Body of pancreas (tissue), 4 donors: ENCODE data around the gene SP1. TPM values are rescaled to one million over a fixed set of nuclear protein-coding genes. Genes with fewer than 3 reads are reported as not detected.
"Not testable (repeated sequence)": the region's sequence is repeated elsewhere in the genome, so short reads cannot be mapped to it uniquely, and the experiment has no call there.

Experiments used
- ATAC-seq: fragments of 150-250 bp; one replicate; pipeline ENCODE4 v1.9.1; 2016
- DNase-seq, 4 donors: peaks; one replicate each; pipeline ENCODE4 v3.0.0-alpha.2; 2019
- H3K27ac ChIP-seq, 4 donors: fragments of 200-600 bp; sonication (generic); 1 replicate in 3 of 4; 2 replicates in 1 of 4; pipeline versions ENCODE4 v1.5.1 to v1.6.1; 2016 to 2019; ENCODE audit warnings: mild to moderate bottlenecking in 1 of 4, mixed read lengths in 1 of 4, moderate library complexity in 1 of 4
- H3K27me3 ChIP-seq, 2 donors: fragments of 200-600 bp; sonication (generic); one replicate each; pipeline ENCODE4 v1.6.0; 2016; ENCODE audit warnings: mild to moderate bottlenecking in 1 of 2
- H3K36me3 ChIP-seq, 2 donors: fragments of 200-600 bp; sonication (generic); replicated peaks in 1 of 2; 2 replicates each; pipeline ENCODE4 v1.5.1; 2016; ENCODE audit warnings: low read depth in 2 of 2; ENCODE audit not compliant: insufficient read depth in 1 of 2
- H3K4me1 ChIP-seq: fragments of 200-600 bp; sonication (generic); one replicate; pipeline ENCODE4 v1.6.0; 2016
- H3K4me3 ChIP-seq, 2 donors: fragments of 200-600 bp; sonication (generic); 1 replicate in 1 of 2; 2 replicates in 1 of 2; pipeline ENCODE4 v1.5.1; 2016 to 2019
- H3K9me3 ChIP-seq, 3 donors: fragments of 200-600 bp; sonication (generic); 1 replicate in 2 of 3; 2 replicates in 1 of 3; pipeline ENCODE4 v1.5.1; 2016
- CTCF ChIP-seq, 7 experiments: fragments of 450-650 bp in 4 of 7; fragments of 200-600 bp in 3 of 7; sonication (generic) in 3 of 7; IDR thresholded peaks; one replicate each; pipeline ENCODE4 v1.5.1; 2016 to 2019; ENCODE audit warnings: antibody characterized with exemption in 7 of 7
- POLR2A ChIP-seq, 3 donors: fragments of 450-650 bp; IDR thresholded peaks; one replicate each; pipeline ENCODE4 v1.6.1; 2016; ENCODE audit warnings: antibody characterized with exemption in 3 of 3, mild to moderate bottlenecking in 2 of 3
- WGBS, 2 donors: methylation state at CpG; one replicate each; pipeline ENCODE4 v1.1.5; 2017; 5-methylcytosine and 5-hydroxymethylcytosine counted together
- intact Hi-C: fragments of 100-400 bp; cut with DNase I; formaldehyde crosslinking; loops from one replicate; pipeline ENCODE4 v1.15.1; 2023
- total RNA-seq, 2 donors: library from RNA; depleted of rRNA; stranded (reverse); fragments of >200 nt; gene quantifications; one replicate each; pipeline ENCODE4 v1.1.0, GENCODE V29; 2016

SP1 gene
- total RNA-seq, 2 donors from 2014 or later: 16.8 to 24.6 TPM

- DNase-seq (no peak), ATAC-seq (no peak)
- Histone ChIP-seq H3K9me3 (no peaks in the 10 kb centered on the region), H3K4me1 (peaks cover 8% of the 10 kb centered on the region), H3K27ac (no peak overlapping the region), H3K4me3 (no peak overlapping the region), H3K27me3 (no peaks in the 10 kb centered on the region), H3K36me3 (no peaks in the 10 kb centered on the region)
- intact Hi-C loops: loop anchor here (10.0 kb wide), 1 partner anchor 152 kb away; the partner anchor contains the start of genes NPFF and TARBP2
- TF ChIP-seq POLR2A (IDR thresholded peaks at IDR 0.05) (no peak), CTCF (IDR thresholded peaks at IDR 0.05) (no peak)
- 80 to 84% methylated on average over 5 of the region's 5 CpGs for WGBS, 2 donors
Observed at GRCh38 chr12:53353257-53353655, 26.7 kb upstream of the SP1 start.

GRCh38 chr12:53355121-53355520 lies 24.9 kb upstream of the SP1 start:
- no peak for TF ChIP-seq CTCF (IDR thresholded peaks at IDR 0.05)
- TF ChIP-seq POLR2A (IDR thresholded peaks at IDR 0.05): no peak
- ATAC-seq: no peak
- H3K27ac ChIP-seq: no peak overlapping the region
- H3K9me3 ChIP-seq: no peaks in the 10 kb centered on the region
- DNase-seq: no peak
- peaks cover 8% of the 10 kb centered on the region for H3K4me1 ChIP-seq
- no peak overlapping the region for H3K4me3 ChIP-seq
- intact Hi-C loops: loop anchor here (5.0 to 10.0 kb wide), 2 partner anchors 62 to 150 kb away; partner anchors contain the start of genes NPFF and TARBP2
- H3K27me3 ChIP-seq: no peaks in the 10 kb centered on the region
- no peaks in the 10 kb centered on the region for H3K36me3 ChIP-seq
- WGBS, 2 donors: 39 to 40% methylated on average over 3 of the region's 3 CpGs

GRCh38 chr12:53358836-53359419 lies 21.0 kb upstream of the SP1 start:
- ATAC-seq: no peak
- H3K4me1 ChIP-seq: no peaks in the 10 kb centered on the region
- H3K27me3 ChIP-seq: no peaks in the 10 kb centered on the region
- H3K27ac ChIP-seq: no peak overlapping the region
- H3K36me3 ChIP-seq: no peaks in the 10 kb centered on the region
- no peak overlapping the region for H3K4me3 ChIP-seq
- 83 to 84% methylated on average over 5 of the region's 5 CpGs for WGBS, 2 donors
- no peaks in the 10 kb centered on the region for H3K9me3 ChIP-seq
- intact Hi-C loops: loop anchor here (5.0 to 10.0 kb wide), 2 partner anchors 58 to 146 kb away; partner anchors contain the start of genes NPFF and TARBP2
- TF ChIP-seq POLR2A (IDR thresholded peaks at IDR 0.05) (no peak), CTCF (IDR thresholded peaks at IDR 0.05) (no peak)
- no peak for DNase-seq

DNA sequence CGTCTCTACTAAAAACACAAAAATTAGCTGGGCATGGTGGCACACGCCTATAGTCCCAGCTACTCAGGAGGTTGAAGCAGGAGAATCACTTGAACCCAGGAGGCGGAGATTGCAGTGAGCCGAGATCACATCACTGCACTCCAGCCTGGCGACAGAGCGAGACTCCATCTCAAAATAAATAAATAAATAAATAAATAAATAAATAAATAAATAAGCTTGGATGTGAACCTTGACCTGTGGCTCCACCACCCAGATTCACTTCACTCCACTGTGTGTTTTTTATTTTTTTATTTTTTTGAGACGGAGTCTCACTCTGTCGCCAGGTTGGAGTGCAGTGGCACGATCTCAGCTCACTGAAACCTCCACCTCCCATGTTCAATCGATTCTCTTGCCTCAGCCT lies 18.3 kb upstream of the SP1 start:
- H3K36me3 ChIP-seq, H3K4me3 ChIP-seq, H3K27me3 ChIP-seq, H3K9me3 ChIP-seq, DNase-seq, ATAC-seq, H3K27ac ChIP-seq, intact Hi-C loops: not testable (repeated sequence)
- peaks cover 13% of the 10 kb centered on the region for H3K4me1 ChIP-seq
- 88 to 91% methylated on average over 10 of the region's 10 CpGs for whole genome bisulfite sequencing, 2 donors

- intact Hi-C loops: no loop called here
- Histone ChIP-seq H3K4me3 (no peak overlapping the region), H3K4me1 (peaks cover 15% of the 10 kb centered on the region), H3K27ac (peak overlapping the region in 3 of 4 donors; percentile 29 to 62 (median 45)), H3K27me3 (no peaks in the 10 kb centered on the region), H3K9me3 (no peaks in the 10 kb centered on the region), H3K36me3 (no peaks in the 10 kb centered on the region)
- TF ChIP-seq POLR2A (IDR thresholded peaks at IDR 0.05) (peak in 1 of 3 donors; percentile 14), CTCF (IDR thresholded peaks at IDR 0.05) (no peak)
- no peak for ATAC-seq
- WGBS, 2 donors: 68 to 75% methylated on average over 4 of the region's 4 CpGs
- DNase-seq: peak in 1 of 4 donors; percentile 36
Observed at GRCh38 chr12:53365245-53365904, 14.6 kb upstream of the SP1 start.

- H3K9me3 ChIP-seq, ATAC-seq, H3K4me3 ChIP-seq, intact Hi-C loops, H3K36me3 ChIP-seq, H3K27me3 ChIP-seq: not testable (repeated sequence)
- peak in 1 of 4 donors; percentile 17 for DNase-seq
- peaks cover 31% of the 10 kb centered on the region for H3K4me1 ChIP-seq
- H3K27ac ChIP-seq: peak overlapping the region; percentile 23 to 78 (median 52)
- WGBS, 2 donors: 59 to 67% methylated on average over 6 of the region's 6 CpGs
Observed at GRCh38 chr12:53373554-53374133, 6.3 kb upstream of the SP1 start.

DNA sequence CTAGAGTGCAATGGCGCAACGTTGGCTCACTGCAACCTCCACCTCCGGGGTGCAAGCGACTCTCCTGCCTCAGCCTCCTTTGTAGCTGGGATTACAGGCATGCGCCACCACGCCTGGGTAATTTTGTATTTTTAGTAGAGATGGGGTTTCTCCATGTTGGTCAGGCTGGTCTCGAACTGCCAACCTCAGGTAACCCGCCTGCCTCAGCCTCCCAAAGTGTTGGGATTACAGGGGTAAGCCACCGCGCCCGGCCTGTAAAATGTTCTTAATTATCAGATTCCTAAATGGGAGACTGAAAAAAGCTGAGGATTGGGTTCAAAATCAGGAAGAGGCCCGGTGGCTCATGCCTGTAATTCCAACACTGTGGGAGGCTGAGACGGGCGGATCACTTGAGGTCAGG lies 5.7 kb upstream of the SP1 start:
- intact Hi-C loops, H3K9me3 ChIP-seq, H3K27me3 ChIP-seq, ATAC-seq, H3K4me3 ChIP-seq, DNase-seq, H3K36me3 ChIP-seq: not testable (repeated sequence)
- Histone ChIP-seq H3K27ac (peak overlapping the region; percentile 23 to 78 (median 52)), H3K4me1 (peaks cover 37% of the 10 kb centered on the region)
- WGBS, 2 donors: 86 to 89% methylated on average over 13 to 14 of the region's 14 CpGs
